GM15510 (cell line): ENCODE results near the gene RASA3.

Experiments used
- POLR2A ChIP-seq: IDR thresholded peaks from 3 replicates; pipeline ENCODE4 v1.6.1; 2011; ENCODE audit warnings: borderline replicate concordance; ENCODE audit not compliant: insufficient read length; ENCODE audit errors: extremely low read depth

Gene RASA3

GRCh38 chr13:113997845-113998751 is 134.3 kb downstream of the RASA3 start:
- TF ChIP-seq POLR2A: no peak

GRCh38 chr13:113996912-113997745 is 135.3 kb downstream of the RASA3 start:
- no peak for TF ChIP-seq POLR2A

GRCh38 chr13:113996081-113996911 is 136.1 kb downstream of the RASA3 start:
- no peak for TF ChIP-seq POLR2A

GRCh38 chr13:113995051-113995601 is 137.3 kb downstream of the RASA3 start:
- TF ChIP-seq POLR2A: no peak

- no peak for TF ChIP-seq POLR2A
Measured at GRCh38 chr13:113992276-113993005, 140.0 kb downstream of the RASA3 start.

GRCh38 chr13:113991676-113992179 is 140.7 kb downstream of the RASA3 start:
- no peak for TF ChIP-seq POLR2A

GRCh38 chr13:113991191-113991669 is 141.2 kb downstream of the RASA3 start:
- TF ChIP-seq POLR2A: no peak

GRCh38 chr13:113990321-113990837 is 142.0 kb downstream of the RASA3 start:
- TF ChIP-seq POLR2A: no peak

GRCh38 chr13:113989585-113990300 is 142.7 kb downstream of the RASA3 start:
- no peak for TF ChIP-seq POLR2A

GRCh38 chr13:113982296-113982661 is 150.1 kb downstream of the RASA3 start:
- TF ChIP-seq POLR2A: no peak

GRCh38 chr13:113981611-113982295 is 150.7 kb downstream of the RASA3 start:
- no peak for TF ChIP-seq POLR2A

- TF ChIP-seq POLR2A: no peak
Measured at GRCh38 chr13:113981194-113981605, 151.2 kb downstream of the RASA3 start.
